ENCODE results near the gene SEMA6D.

Gene SEMA6D

GRCh38 chr15:47742334-47742733, 25.0 kb downstream of the SEMA6D start:
- DNase-seq (ENCODE audit: low read depth, low spot score): no peak

- no peak for DNase-seq (ENCODE audit: low read depth, low spot score)
Measured at GRCh38 chr15:47742742-47743141, 25.4 kb downstream of the SEMA6D start.

- DNase-seq (ENCODE audit: low read depth, low spot score): no peak
Measured at GRCh38 chr15:47743385-47743784, 26.1 kb downstream of the SEMA6D start.

- DNase-seq (ENCODE audit: low read depth, low spot score): no peak
Measured at GRCh38 chr15:47743886-47744285, 26.6 kb downstream of the SEMA6D start.

GRCh38 chr15:47744496-47744895, 27.2 kb downstream of the SEMA6D start:
- no peak for DNase-seq (ENCODE audit: low read depth, low spot score)

- no peak for DNase-seq (ENCODE audit: low read depth, low spot score)
Measured at GRCh38 chr15:47744973-47745372, 27.7 kb downstream of the SEMA6D start.

- no peak for DNase-seq (ENCODE audit: low read depth, low spot score)
Measured at GRCh38 chr15:47746516-47746915, 29.2 kb downstream of the SEMA6D start.

GRCh38 chr15:47750030-47750739, 32.9 kb downstream of the SEMA6D start:
- DNase-seq (ENCODE audit: low read depth, low spot score): no peak

- DNase-seq (ENCODE audit: low read depth, low spot score): no peak
Measured at GRCh38 chr15:47750740-47751262, 33.5 kb downstream of the SEMA6D start.

- DNase-seq (ENCODE audit: low read depth, low spot score): no peak
Measured at GRCh38 chr15:47753591-47753990, 36.3 kb downstream of the SEMA6D start.

GRCh38 chr15:47754312-47754711, 37.0 kb downstream of the SEMA6D start:
- no peak for DNase-seq (ENCODE audit: low read depth, low spot score)

GRCh38 chr15:47755941-47756340, 38.6 kb downstream of the SEMA6D start:
- no peak for DNase-seq (ENCODE audit: low read depth, low spot score)

- DNase-seq (ENCODE audit: low read depth, low spot score): peak; percentile 40
Measured at GRCh38 chr15:47756872-47757271, 39.6 kb downstream of the SEMA6D start.

GRCh38 chr15:47757331-47757730, 40.0 kb downstream of the SEMA6D start:
- DNase-seq (ENCODE audit: low read depth, low spot score): no peak

- no peak for DNase-seq (ENCODE audit: low read depth, low spot score)
Measured at GRCh38 chr15:47762621-47763020, 45.3 kb downstream of the SEMA6D start.

- DNase-seq (ENCODE audit: low read depth, low spot score): no peak
Measured at GRCh38 chr15:47764666-47765065, 47.4 kb downstream of the SEMA6D start.

- no peak for DNase-seq (ENCODE audit: low read depth, low spot score)
Measured at GRCh38 chr15:47766406-47766805, 49.1 kb downstream of the SEMA6D start.

GRCh38 chr15:47767035-47767434, 49.7 kb downstream of the SEMA6D start:
- no peak for DNase-seq (ENCODE audit: low read depth, low spot score)

GRCh38 chr15:47768735-47769134, 51.4 kb downstream of the SEMA6D start:
- no peak for DNase-seq (ENCODE audit: low read depth, low spot score)

GRCh38 chr15:47769166-47769565, 51.9 kb downstream of the SEMA6D start:
- no peak for DNase-seq (ENCODE audit: low read depth, low spot score)

GRCh38 chr15:47773143-47773542, 55.8 kb downstream of the SEMA6D start:
- DNase-seq (ENCODE audit: low read depth, low spot score): no peak

- DNase-seq (ENCODE audit: low read depth, low spot score): no peak
Measured at GRCh38 chr15:47778263-47778770, 61.0 kb downstream of the SEMA6D start.

GRCh38 chr15:47780971-47781370, 63.7 kb downstream of the SEMA6D start:
- no peak for DNase-seq (ENCODE audit: low read depth, low spot score)

All from brain pericyte (primary cell).